HFFc6 (cell line): ENCODE measurements around the gene LRP1-AS. TPM values are rescaled to one million over a fixed set of nuclear protein-coding genes. Genes with fewer than 3 reads are reported as not detected.
"Not testable (repeated sequence)": the region's sequence is repeated elsewhere in the genome, so short reads cannot be mapped to it uniquely, and the experiment has no call there.

Source experiments
- DNase-seq: peaks from one replicate; pipeline ENCODE4 v3.0.0-alpha.2; 2018
- H3K27ac Mint-ChIP-seq: 2 replicates; pipeline ENCODE4 v1.8.0; 2020; ENCODE audit warnings: mild to moderate bottlenecking, mixed read lengths
- H3K27me3 Mint-ChIP-seq: 2 replicates; pipeline ENCODE4 v1.8.0; 2021; ENCODE audit warnings: mild to moderate bottlenecking, moderate library complexity, mixed read lengths; ENCODE audit not compliant: insufficient read depth
- H3K36me3 Mint-ChIP-seq: 2 replicates; pipeline ENCODE4 v1.8.0; 2021; ENCODE audit warnings: low read depth, mixed read lengths
- H3K4me1 Mint-ChIP-seq: 2 replicates; pipeline ENCODE4 v1.8.0; 2020; ENCODE audit warnings: low read depth, mixed read lengths
- H3K4me3 Mint-ChIP-seq: 2 replicates; pipeline ENCODE4 v1.8.0; 2020; ENCODE audit warnings: mild to moderate bottlenecking, moderate library complexity, mixed read lengths
- H3K9me3 Mint-ChIP-seq: 2 replicates; pipeline ENCODE4 v1.8.0; 2020; ENCODE audit warnings: mild to moderate bottlenecking, mixed read lengths
- total RNA-seq, 6 experiments: library from RNA; stranded (reverse); fragmentation: NEBNext Ultra II Directional; extraction: Animal tissue kit (Norgen Biotek cat#: 25700); gene quantifications; 2 replicates in 1 of 6; 3 replicates in 5 of 6; pipeline ENCODE4 v1.2.3, GENCODE V29; 2021
- TF ChIP-seq, protein P1 (sequence below): fragments of 200-600 bp; sonication (generic); IDR thresholded peaks from 2 replicates; pipeline ENCODE4 v1.5.0; 2021; ENCODE audit warnings: antibody characterized with exemption, mild to moderate bottlenecking

Gene LRP1-AS
- total RNA-seq, 6 experiments from 2014 or later = not detected

DNA sequence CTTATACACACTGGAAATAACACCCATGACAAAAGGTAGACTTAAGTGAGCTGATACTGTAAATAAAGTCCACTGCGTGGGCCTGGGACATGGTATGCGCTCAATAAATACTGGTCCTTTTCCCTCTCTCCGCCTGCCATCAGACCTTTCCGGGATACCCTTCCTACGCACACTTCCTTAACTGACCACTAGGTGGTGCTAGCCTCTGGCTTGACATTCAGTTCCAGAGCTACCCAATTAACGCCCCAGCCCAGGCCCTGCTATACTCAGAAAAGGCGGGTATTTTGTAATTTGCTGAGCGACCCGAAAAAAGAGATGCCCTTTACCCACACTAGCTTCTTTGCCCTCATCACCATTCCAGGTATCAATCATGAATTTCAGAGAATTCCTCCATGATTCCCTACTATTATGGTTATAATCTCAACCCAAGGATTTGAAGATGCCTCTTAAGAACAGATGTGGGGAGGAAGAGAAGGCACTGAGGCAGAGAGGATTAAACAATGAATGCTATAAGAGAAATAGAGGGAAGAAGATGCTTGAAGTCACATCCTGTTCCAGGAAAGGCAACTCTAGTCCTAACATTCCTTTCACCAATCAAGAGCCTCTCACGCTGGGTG, 23.1 kb downstream of the LRP1-AS start:
- TF ChIP-seq, protein P1, sequence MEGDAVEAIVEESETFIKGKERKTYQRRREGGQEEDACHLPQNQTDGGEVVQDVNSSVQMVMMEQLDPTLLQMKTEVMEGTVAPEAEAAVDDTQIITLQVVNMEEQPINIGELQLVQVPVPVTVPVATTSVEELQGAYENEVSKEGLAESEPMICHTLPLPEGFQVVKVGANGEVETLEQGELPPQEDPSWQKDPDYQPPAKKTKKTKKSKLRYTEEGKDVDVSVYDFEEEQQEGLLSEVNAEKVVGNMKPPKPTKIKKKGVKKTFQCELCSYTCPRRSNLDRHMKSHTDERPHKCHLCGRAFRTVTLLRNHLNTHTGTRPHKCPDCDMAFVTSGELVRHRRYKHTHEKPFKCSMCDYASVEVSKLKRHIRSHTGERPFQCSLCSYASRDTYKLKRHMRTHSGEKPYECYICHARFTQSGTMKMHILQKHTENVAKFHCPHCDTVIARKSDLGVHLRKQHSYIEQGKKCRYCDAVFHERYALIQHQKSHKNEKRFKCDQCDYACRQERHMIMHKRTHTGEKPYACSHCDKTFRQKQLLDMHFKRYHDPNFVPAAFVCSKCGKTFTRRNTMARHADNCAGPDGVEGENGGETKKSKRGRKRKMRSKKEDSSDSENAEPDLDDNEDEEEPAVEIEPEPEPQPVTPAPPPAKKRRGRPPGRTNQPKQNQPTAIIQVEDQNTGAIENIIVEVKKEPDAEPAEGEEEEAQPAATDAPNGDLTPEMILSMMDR = peak; percentile 99
- Mint-ChIP-seq H3K36me3 (no peaks in the 10 kb centered on the region), H3K4me3 (no peak overlapping the region), H3K9me3 (no peaks in the 10 kb centered on the region), H3K27ac (no peak overlapping the region), H3K27me3 (no peaks in the 10 kb centered on the region), H3K4me1 (peaks cover 27% of the 10 kb centered on the region)
- DNase-seq = peak; percentile 64

DNA sequence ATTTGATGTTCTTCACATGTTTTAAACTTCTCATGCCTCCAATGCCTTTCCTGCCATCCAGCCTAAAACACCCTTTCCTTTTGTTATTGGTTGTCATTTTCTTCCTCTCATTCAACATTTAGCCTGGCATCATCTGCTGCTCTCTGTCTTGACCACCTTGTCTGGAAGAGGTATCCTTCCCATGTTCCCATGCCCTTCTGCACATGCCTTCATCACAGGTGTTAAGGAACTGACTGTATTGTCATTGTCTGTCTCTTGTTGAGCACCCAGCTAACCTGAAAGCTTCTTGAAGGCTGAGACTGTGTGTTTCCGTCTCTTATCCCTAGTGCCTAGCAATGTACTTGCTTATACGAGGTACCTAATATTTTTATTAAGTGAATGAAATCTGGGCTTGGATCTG, 23.6 kb downstream of the LRP1-AS start:
- peaks cover 33% of the 10 kb centered on the region for H3K4me1 Mint-ChIP-seq
- H3K27ac Mint-ChIP-seq = no peak overlapping the region
- TF ChIP-seq, protein P1 = no peak
- H3K36me3 Mint-ChIP-seq = no peaks in the 10 kb centered on the region
- no peak for DNase-seq
- H3K4me3 Mint-ChIP-seq = no peak overlapping the region
- no peaks in the 10 kb centered on the region for H3K9me3 Mint-ChIP-seq
- H3K27me3 Mint-ChIP-seq = no peaks in the 10 kb centered on the region

DNA sequence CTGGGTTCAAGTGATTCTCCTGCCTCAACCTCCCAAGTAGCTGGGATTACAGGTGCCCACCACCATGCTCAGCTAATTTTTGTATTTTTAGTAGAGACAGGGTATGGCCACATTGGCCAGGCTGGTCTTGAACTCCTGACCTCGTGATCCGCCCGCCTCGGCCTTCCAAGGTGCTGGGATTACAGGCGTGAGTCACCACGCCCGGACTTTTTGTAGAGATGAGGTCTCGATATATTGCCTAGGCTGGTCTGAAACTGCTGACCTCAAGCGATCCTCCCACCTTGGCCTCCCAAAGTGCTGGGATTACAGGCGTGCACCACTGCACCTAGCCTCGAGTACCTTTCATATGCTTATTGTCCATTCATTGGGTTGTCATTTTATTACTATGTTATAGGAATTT, 26.7 kb downstream of the LRP1-AS start:
- not testable (repeated sequence) for H3K27ac Mint-ChIP-seq, H3K4me3 Mint-ChIP-seq, H3K36me3 Mint-ChIP-seq, H3K9me3 Mint-ChIP-seq, DNase-seq, H3K27me3 Mint-ChIP-seq
- peaks cover 29% of the 10 kb centered on the region for H3K4me1 Mint-ChIP-seq

DNA sequence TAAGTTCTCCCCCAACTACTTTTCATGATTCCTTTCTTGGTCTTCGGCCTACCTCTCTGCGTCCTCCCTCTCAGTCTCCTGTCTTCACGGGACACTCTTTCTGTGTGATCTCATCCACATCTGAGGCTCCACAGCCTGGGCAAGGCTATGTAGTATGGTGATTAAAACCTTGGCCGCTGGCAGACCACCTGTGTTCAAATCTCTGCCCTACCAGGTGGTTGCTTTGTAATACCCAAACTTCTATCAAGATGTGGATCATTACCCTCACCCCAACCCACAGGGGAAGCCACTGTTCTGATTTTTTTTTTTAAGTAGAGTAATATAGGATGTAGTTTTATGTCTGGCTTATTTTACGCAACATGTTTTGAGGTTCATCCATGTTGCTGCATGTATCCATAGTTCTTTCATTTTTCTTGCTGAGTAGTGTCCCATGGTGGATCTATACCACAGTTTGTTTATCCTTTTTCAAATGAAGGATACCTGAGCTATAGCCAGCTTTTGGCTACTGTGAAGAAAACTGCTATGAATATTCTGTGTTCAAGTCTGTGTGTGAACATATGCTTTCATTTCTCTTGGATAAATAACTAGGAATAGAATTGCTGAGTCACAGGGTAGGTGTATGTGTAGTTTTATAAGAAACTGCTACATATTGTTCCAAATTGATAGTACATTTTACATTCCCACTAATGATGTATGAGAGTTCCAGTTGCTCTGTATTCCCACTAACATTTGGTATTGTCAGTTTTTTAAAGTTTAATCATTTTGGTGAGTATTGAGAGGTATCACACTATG, 27.9 kb downstream of the LRP1-AS start:
- DNase-seq = no peak

DNA sequence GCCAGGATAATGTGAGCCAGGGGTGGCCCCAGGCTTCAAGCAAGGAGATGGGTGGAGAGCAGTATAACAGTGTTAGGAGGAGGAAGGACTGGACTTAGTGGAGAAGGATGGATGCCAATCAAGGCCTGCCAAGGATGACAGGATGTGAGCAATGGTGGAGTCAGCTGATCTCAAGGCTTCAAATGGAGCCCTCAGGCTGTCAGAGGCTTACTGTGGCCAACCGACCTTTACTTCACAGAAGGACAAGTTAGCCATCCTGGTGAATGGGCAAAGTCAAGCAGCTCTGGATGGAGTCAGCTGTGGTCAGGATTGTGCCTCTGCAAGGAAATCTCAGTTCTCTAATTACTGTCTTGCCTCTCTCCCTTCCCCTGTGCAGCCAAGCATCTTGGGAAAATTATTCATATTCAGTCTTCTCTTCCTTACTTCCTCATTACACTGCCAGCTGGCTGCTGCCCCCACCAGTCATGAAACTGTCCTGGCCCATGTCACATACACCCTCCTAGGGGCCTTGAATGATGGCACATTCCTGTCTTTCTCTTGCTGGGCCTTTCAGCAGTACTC, 28.6 kb downstream of the LRP1-AS start:
- Mint-ChIP-seq H3K9me3 (no peaks in the 10 kb centered on the region), H3K27ac (peak overlapping the region; percentile 86), H3K36me3 (no peaks in the 10 kb centered on the region), H3K4me3 (peak overlapping the region; percentile 7; the same call in 1 of the 2 replicates), H3K4me1 (peaks cover 20% of the 10 kb centered on the region), H3K27me3 (no peaks in the 10 kb centered on the region; the same call in none of the 2 replicates)
- peak; percentile 67 for DNase-seq
- TF ChIP-seq, protein P1 = no peak

More for the DNA sequence above, 27.9 kb downstream of the LRP1-AS start:
- H3K9me3 Mint-ChIP-seq = no peaks in the 10 kb centered on the region
- no peaks in the 10 kb centered on the region; the same call in none of the 2 replicates for H3K27me3 Mint-ChIP-seq
- H3K36me3 Mint-ChIP-seq = no peaks in the 10 kb centered on the region
- peak overlapping the region; percentile 86 for H3K27ac Mint-ChIP-seq
- H3K4me1 Mint-ChIP-seq = peaks cover 26% of the 10 kb centered on the region
- no peak overlapping the region for H3K4me3 Mint-ChIP-seq
- TF ChIP-seq, protein P1 = no peak
